ENCODE data around the gene GKN2. TPM values are rescaled to one million over a fixed set of nuclear protein-coding genes. Genes with fewer than 3 reads are reported as not detected.

GKN2 gene
- total RNA-seq, 2 experiments from 2014 or later = not detected

DNA sequence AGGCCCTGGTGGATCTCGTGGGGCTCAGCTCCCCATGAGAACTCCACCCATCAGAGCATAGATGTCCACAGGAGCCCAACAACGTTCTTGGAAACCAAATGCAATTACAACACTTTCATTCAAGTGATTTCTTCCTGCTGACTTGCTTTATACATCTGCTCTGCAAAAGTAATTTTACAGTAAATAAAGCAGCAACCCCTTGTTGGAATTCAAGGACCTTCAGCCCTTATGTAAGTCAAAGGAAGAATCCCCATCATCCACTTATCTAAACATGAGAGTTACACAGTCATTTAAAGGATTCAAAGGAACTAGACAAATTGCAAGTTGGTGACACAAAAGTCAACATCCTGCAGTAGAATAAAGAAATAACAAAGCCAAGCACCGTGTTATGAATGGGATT, 43.2 kb upstream of the GKN2 start:
- Histone ChIP-seq H3K79me2 (ENCODE audit: insufficient read depth, low read depth, low read length) (no peaks in the 10 kb centered on the region), H3K27ac (ENCODE audit: low read depth, low read length, poor library complexity, severe bottlenecking) (no peak overlapping the region), H3K4me2 (ENCODE audit: low read length) (no peak overlapping the region), H3K4me1 (ENCODE audit: insufficient read depth, low read length, poor library complexity, severe bottlenecking) (no peaks in the 10 kb centered on the region), H3K4me3 (ENCODE audit: low read depth, low read length, poor library complexity, severe bottlenecking) (no peak overlapping the region), H3K36me3 (ENCODE audit: insufficient read depth, low read length) (no peaks in the 10 kb centered on the region), H4K20me1 (ENCODE audit: insufficient read depth, low read length) (no peaks in the 10 kb centered on the region), H3K9me3 (ENCODE audit: low read length) (no peaks in the 10 kb centered on the region), H2AFZ (ENCODE audit: low read length) (no peak overlapping the region), H3K9me2 (ENCODE audit: insufficient read depth, low read length) (no peaks in the 10 kb centered on the region)
- POLR2A ChIA-PET = no interaction called here
- TF ChIP-seq EZH2phosphoT487 (IDR thresholded peaks at IDR 0.05; ENCODE audit: borderline replicate concordance, low read depth, low read length) = no peak
- TF ChIP-seq, protein P1, sequence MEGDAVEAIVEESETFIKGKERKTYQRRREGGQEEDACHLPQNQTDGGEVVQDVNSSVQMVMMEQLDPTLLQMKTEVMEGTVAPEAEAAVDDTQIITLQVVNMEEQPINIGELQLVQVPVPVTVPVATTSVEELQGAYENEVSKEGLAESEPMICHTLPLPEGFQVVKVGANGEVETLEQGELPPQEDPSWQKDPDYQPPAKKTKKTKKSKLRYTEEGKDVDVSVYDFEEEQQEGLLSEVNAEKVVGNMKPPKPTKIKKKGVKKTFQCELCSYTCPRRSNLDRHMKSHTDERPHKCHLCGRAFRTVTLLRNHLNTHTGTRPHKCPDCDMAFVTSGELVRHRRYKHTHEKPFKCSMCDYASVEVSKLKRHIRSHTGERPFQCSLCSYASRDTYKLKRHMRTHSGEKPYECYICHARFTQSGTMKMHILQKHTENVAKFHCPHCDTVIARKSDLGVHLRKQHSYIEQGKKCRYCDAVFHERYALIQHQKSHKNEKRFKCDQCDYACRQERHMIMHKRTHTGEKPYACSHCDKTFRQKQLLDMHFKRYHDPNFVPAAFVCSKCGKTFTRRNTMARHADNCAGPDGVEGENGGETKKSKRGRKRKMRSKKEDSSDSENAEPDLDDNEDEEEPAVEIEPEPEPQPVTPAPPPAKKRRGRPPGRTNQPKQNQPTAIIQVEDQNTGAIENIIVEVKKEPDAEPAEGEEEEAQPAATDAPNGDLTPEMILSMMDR (conservative IDR thresholded peaks at IDR 0.05; ENCODE audit: low read length) = no peak
- CTCF ChIA-PET (ENCODE audit: unreplicated experiment) = no interaction called here
- DNase-seq (ENCODE audit: low spot score) = no peak
- BruUV-seq (replicated peaks) = no TSS peak
- intact Hi-C loops (cut with micrococcal nuclease; ENCODE audit: unreplicated experiment) = no loop called here

DNA sequence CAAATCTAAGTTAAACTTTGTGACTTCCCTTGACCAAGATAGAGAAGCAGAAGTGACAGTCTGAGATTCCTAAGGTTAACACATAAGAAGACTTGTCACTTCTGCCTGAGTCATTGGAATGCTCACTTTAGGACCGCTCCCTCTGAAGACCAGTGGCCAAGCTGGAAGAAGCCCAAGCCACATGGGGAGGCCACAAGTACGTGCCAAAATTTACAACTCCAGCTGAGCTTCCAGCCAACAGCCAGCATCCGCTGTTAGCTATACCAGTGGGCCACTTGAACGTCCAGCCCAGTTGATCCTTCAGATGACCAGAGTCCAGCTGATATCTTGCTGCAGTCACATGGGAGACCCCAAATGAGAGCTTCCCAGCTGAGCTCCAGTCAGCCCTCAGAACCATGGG, 42.2 kb upstream of the GKN2 start:
- Histone ChIP-seq H2AFZ (ENCODE audit: low read length) (no peak overlapping the region), H3K4me2 (ENCODE audit: low read length) (no peak overlapping the region), H3K4me1 (ENCODE audit: insufficient read depth, low read length, poor library complexity, severe bottlenecking) (no peaks in the 10 kb centered on the region), H4K20me1 (ENCODE audit: insufficient read depth, low read length) (no peaks in the 10 kb centered on the region), H3K4me3 (ENCODE audit: low read depth, low read length, poor library complexity, severe bottlenecking) (no peak overlapping the region), H3K36me3 (ENCODE audit: insufficient read depth, low read length) (no peaks in the 10 kb centered on the region), H3K9me3 (ENCODE audit: low read length) (no peaks in the 10 kb centered on the region), H3K79me2 (ENCODE audit: insufficient read depth, low read depth, low read length) (no peaks in the 10 kb centered on the region), H3K9me2 (ENCODE audit: insufficient read depth, low read length) (no peaks in the 10 kb centered on the region), H3K27ac (ENCODE audit: low read depth, low read length, poor library complexity, severe bottlenecking) (no peak overlapping the region)
- no TSS peak for BruUV-seq (replicated peaks)
- ChIA-PET POLR2A (no interaction called here), CTCF (ENCODE audit: unreplicated experiment) (no interaction called here)
- intact Hi-C loops (cut with micrococcal nuclease; ENCODE audit: unreplicated experiment) = no loop called here
- no peak for DNase-seq (ENCODE audit: low spot score)
- TF ChIP-seq, protein P1 (conservative IDR thresholded peaks at IDR 0.05; ENCODE audit: low read length) = no peak

DNA sequence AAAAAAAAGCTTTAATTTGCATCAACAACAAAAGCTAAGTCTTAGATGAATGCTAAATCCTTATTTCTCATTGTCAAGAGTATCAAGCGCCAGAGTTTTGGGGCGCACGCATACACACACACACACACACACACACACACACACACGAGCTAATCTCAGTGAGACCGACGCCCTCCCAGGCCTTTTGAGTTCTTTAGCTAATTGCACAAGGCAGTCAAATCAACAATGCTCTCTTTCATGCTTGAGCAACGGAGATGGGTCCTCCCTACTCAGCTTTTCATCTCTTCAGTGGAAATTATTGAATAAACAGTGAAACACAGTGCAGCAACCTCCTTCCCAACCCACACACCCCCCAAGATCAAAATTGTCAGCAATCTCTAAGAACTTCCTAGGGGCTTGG, 41.0 kb upstream of the GKN2 start:
- no peak for DNase-seq (ENCODE audit: low spot score)
- H3K9me2 ChIP-seq (ENCODE audit: insufficient read depth, low read length) = no peaks in the 10 kb centered on the region
- H3K27ac ChIP-seq (ENCODE audit: low read depth, low read length, poor library complexity, severe bottlenecking) = no peak overlapping the region
- no peak overlapping the region for H2AFZ ChIP-seq (ENCODE audit: low read length)
- intact Hi-C loops (cut with micrococcal nuclease; ENCODE audit: unreplicated experiment) = no loop called here
- H3K36me3 ChIP-seq (ENCODE audit: insufficient read depth, low read length) = no peaks in the 10 kb centered on the region
- CTCF ChIA-PET (ENCODE audit: unreplicated experiment) = no interaction called here
- no peaks in the 10 kb centered on the region for H3K9me3 ChIP-seq (ENCODE audit: low read length)
- no peaks in the 10 kb centered on the region for H4K20me1 ChIP-seq (ENCODE audit: insufficient read depth, low read length)
- POLR2A ChIA-PET = interaction anchor here (0.6 kb wide), 1 partner anchor 19 kb away, joined by 3 read pairs; the partner anchor contains the start of gene GKN1
- no peak overlapping the region for H3K4me3 ChIP-seq (ENCODE audit: low read depth, low read length, poor library complexity, severe bottlenecking)
- no peak overlapping the region for H3K4me2 ChIP-seq (ENCODE audit: low read length)
- no peaks in the 10 kb centered on the region for H3K4me1 ChIP-seq (ENCODE audit: insufficient read depth, low read length, poor library complexity, severe bottlenecking)
- TF ChIP-seq, protein P1 (conservative IDR thresholded peaks at IDR 0.05; ENCODE audit: low read length) = no peak
- TF ChIP-seq EZH2phosphoT487 (IDR thresholded peaks at IDR 0.05; ENCODE audit: borderline replicate concordance, low read depth, low read length) = no peak
- no peaks in the 10 kb centered on the region for H3K79me2 ChIP-seq (ENCODE audit: insufficient read depth, low read depth, low read length)
- BruUV-seq (replicated peaks) = no TSS peak
